A549 (cell line): Measurements from ENCODE around the gene UACA.

Experiments
- CBX2 ChIP-seq: fragments of 200-600 bp; sonication (generic); IDR thresholded peaks from 2 replicates; pipeline ENCODE4 v1.6.1; 2016; ENCODE audit warnings: low read depth, mild to moderate bottlenecking, borderline replicate concordance
- CEBPB ChIP-seq, 2 experiments: fragments of >200 bp in 1 of 2; sonication (Bioruptor Twin) in 1 of 2; formaldehyde crosslinking in 1 of 2; IDR thresholded peaks; 2 replicates each; pipeline ENCODE4 v1.6.1; 2012 to 2016
- EP300 ChIP-seq, 2 experiments: fragments of >200 bp; sonication (Bioruptor Twin); formaldehyde crosslinking; IDR thresholded peaks; 2 replicates in 1 of 2; 3 replicates in 1 of 2; pipeline ENCODE4 v1.6.1; 2016 to 2017
- ESRRA ChIP-seq: fragments of 150-350 bp; IDR thresholded peaks from 2 replicates; pipeline ENCODE4 v1.6.1; 2014; ENCODE audit warnings: mild to moderate bottlenecking, low read length, borderline replicate concordance
- JUN ChIP-seq, 2 experiments: fragments of >200 bp; sonication (Bioruptor Twin); formaldehyde crosslinking; IDR thresholded peaks; 2 replicates in 1 of 2; 3 replicates in 1 of 2; pipeline ENCODE4 v1.6.1; 2016 to 2017
- MAFK ChIP-seq: fragments of 450-650 bp; IDR thresholded peaks from 2 replicates; pipeline ENCODE4 v1.6.1; 2014; ENCODE audit not compliant: partially characterized antibody
- MAZ ChIP-seq: fragments of 150-350 bp; IDR thresholded peaks from 2 replicates; pipeline ENCODE4 v1.6.1; 2014; ENCODE audit warnings: antibody characterized with exemption, low read depth, low read length, borderline replicate concordance
- PHF8 ChIP-seq: fragments of 200-600 bp; sonication (generic); IDR thresholded peaks from 2 replicates; pipeline ENCODE4 v1.6.1; 2016; ENCODE audit warnings: low read depth, mild to moderate bottlenecking, antibody characterized with exemption, moderate library complexity, borderline replicate concordance
- POLR2A ChIP-seq: IDR thresholded peaks from 2 replicates; pipeline ENCODE4 v1.6.1; 2012; ENCODE audit warnings: mild to moderate bottlenecking, low read length
- RNF2 ChIP-seq: fragments of 200-600 bp; sonication (generic); IDR thresholded peaks from 2 replicates; pipeline ENCODE4 v1.6.1; 2016; ENCODE audit warnings: low read depth, mild to moderate bottlenecking, antibody characterized with exemption, moderate library complexity, borderline replicate concordance
- TFCP2L1 ChIP-seq: fragments of 250-450 bp; sonication (Bioruptor Pico); IDR thresholded peaks from 2 replicates; pipeline ENCODE4 v1.5.0; 2021; ENCODE audit warnings: mild to moderate bottlenecking
- TF ChIP-seq, protein P1 (sequence below): fragments of >200 bp; sonication (Bioruptor Twin); formaldehyde crosslinking; IDR thresholded peaks from 3 replicates; pipeline ENCODE4 v1.5.1; 2016
- TF ChIP-seq, protein P2 (sequence below): fragments of 200-600 bp; sonication (generic); IDR thresholded peaks from 2 replicates; pipeline ENCODE4 v1.6.1; 2016; ENCODE audit warnings: antibody characterized with exemption, mild to moderate bottlenecking, moderate library complexity
- TF ChIP-seq, protein P3 (sequence below): IDR thresholded peaks from 2 replicates; pipeline ENCODE4 v1.6.1; 2012; ENCODE audit warnings: low read depth, borderline replicate concordance

DNA sequence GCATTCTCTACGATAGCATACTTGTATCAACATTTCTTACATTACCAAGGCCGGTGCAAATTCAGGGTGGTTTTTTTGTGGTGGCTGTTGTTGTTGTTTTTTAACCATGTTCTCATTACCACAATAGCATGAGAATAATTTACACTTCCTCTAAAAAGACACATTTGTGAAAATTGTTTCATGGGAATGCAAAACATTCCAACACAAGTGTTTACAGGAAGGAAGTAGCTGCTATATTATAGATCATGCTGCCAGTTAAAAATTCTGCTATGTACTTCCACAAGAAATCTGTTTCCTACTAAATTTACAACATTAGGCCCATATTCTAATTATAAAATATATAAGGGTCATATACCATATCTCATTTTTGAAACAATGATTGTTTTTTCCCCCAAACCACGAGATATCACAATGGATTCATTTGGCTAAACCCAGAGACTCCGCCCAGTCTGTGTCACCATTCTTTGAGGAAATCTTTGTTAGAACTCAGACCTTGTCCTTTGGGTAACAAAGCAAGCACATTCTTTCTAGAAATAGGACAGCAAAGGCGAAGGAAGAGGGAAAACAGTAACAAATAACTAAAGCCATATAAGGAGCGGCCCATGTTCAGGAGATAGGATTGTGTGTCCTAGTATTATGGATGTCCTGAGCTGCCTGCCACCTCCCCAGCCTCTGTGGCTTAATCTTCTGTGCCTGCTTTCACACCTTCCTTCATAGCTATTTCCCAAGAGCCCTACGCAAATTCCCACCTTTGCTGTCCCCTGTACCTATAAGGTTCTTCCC is 60.1 kb downstream of the UACA start:
- TF ChIP-seq ESRRA (no peak), EP300 (IDR thresholded peaks at IDR 0.05) (no peak), TFCP2L1 (CRISPR knock-in tag) (no peak), MAZ (no peak), JUN (IDR thresholded peaks at IDR 0.05) (no peak), MAFK (no peak), CEBPB (IDR thresholded peaks at IDR 0.05) (no peak), PHF8 (no peak), RNF2 (no peak), POLR2A (no peak), CBX2 (no peak)
- TF ChIP-seq, protein P1, sequence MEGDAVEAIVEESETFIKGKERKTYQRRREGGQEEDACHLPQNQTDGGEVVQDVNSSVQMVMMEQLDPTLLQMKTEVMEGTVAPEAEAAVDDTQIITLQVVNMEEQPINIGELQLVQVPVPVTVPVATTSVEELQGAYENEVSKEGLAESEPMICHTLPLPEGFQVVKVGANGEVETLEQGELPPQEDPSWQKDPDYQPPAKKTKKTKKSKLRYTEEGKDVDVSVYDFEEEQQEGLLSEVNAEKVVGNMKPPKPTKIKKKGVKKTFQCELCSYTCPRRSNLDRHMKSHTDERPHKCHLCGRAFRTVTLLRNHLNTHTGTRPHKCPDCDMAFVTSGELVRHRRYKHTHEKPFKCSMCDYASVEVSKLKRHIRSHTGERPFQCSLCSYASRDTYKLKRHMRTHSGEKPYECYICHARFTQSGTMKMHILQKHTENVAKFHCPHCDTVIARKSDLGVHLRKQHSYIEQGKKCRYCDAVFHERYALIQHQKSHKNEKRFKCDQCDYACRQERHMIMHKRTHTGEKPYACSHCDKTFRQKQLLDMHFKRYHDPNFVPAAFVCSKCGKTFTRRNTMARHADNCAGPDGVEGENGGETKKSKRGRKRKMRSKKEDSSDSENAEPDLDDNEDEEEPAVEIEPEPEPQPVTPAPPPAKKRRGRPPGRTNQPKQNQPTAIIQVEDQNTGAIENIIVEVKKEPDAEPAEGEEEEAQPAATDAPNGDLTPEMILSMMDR, result no peak
- TF ChIP-seq, protein P2, sequence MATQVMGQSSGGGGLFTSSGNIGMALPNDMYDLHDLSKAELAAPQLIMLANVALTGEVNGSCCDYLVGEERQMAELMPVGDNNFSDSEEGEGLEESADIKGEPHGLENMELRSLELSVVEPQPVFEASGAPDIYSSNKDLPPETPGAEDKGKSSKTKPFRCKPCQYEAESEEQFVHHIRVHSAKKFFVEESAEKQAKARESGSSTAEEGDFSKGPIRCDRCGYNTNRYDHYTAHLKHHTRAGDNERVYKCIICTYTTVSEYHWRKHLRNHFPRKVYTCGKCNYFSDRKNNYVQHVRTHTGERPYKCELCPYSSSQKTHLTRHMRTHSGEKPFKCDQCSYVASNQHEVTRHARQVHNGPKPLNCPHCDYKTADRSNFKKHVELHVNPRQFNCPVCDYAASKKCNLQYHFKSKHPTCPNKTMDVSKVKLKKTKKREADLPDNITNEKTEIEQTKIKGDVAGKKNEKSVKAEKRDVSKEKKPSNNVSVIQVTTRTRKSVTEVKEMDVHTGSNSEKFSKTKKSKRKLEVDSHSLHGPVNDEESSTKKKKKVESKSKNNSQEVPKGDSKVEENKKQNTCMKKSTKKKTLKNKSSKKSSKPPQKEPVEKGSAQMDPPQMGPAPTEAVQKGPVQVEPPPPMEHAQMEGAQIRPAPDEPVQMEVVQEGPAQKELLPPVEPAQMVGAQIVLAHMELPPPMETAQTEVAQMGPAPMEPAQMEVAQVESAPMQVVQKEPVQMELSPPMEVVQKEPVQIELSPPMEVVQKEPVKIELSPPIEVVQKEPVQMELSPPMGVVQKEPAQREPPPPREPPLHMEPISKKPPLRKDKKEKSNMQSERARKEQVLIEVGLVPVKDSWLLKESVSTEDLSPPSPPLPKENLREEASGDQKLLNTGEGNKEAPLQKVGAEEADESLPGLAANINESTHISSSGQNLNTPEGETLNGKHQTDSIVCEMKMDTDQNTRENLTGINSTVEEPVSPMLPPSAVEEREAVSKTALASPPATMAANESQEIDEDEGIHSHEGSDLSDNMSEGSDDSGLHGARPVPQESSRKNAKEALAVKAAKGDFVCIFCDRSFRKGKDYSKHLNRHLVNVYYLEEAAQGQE, result no peak
- TF ChIP-seq, protein P3, sequence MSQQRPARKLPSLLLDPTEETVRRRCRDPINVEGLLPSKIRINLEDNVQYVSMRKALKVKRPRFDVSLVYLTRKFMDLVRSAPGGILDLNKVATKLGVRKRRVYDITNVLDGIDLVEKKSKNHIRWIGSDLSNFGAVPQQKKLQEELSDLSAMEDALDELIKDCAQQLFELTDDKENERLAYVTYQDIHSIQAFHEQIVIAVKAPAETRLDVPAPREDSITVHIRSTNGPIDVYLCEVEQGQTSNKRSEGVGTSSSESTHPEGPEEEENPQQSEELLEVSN, result no peak
